Brain pericyte (primary cell): ENCODE data around the gene LRPPRC.
"Not testable (repeated sequence)": the region's sequence is repeated elsewhere in the genome, so short reads cannot be mapped to it uniquely, and the experiment has no call there.

Experiments used
- DNase-seq: peaks from one replicate; pipeline ENCODE4 v3.0.0-alpha.2; 2012; ENCODE audit warnings: low read depth, low spot score

LRPPRC gene

GRCh38 chr2:43977677-43978375, 18.0 kb downstream of the LRPPRC start:
- no peak for DNase-seq

GRCh38 chr2:43960921-43961320, 34.9 kb downstream of the LRPPRC start:
- DNase-seq = no peak

- DNase-seq = no peak
Observed at GRCh38 chr2:43958397-43959275, 37.2 kb downstream of the LRPPRC start.

- no peak for DNase-seq
Observed at GRCh38 chr2:43950383-43951008, 45.3 kb downstream of the LRPPRC start.

GRCh38 chr2:43948370-43948769, 47.4 kb downstream of the LRPPRC start:
- DNase-seq = no peak

- DNase-seq = no peak
Observed at GRCh38 chr2:43946685-43947084, 49.1 kb downstream of the LRPPRC start.

GRCh38 chr2:43945439-43945838, 50.4 kb downstream of the LRPPRC start:
- DNase-seq = no peak

GRCh38 chr2:43944915-43945314, 50.9 kb downstream of the LRPPRC start:
- DNase-seq = no peak

- no peak for DNase-seq
Observed at GRCh38 chr2:43943809-43944452, 51.9 kb downstream of the LRPPRC start.

GRCh38 chr2:43943323-43943722, 52.5 kb downstream of the LRPPRC start:
- no peak for DNase-seq

GRCh38 chr2:43942881-43943280, 52.9 kb downstream of the LRPPRC start:
- DNase-seq = no peak

- DNase-seq = no peak
Observed at GRCh38 chr2:43941966-43942365, 53.8 kb downstream of the LRPPRC start.

- DNase-seq = no peak
Observed at GRCh38 chr2:43941359-43941758, 54.4 kb downstream of the LRPPRC start.

GRCh38 chr2:43939695-43940256, 56.0 kb downstream of the LRPPRC start:
- DNase-seq = no peak

GRCh38 chr2:43937269-43937820, 58.4 kb downstream of the LRPPRC start:
- DNase-seq = no peak

GRCh38 chr2:43934567-43934966, 61.2 kb downstream of the LRPPRC start:
- no peak for DNase-seq

GRCh38 chr2:43931293-43931692, 64.5 kb downstream of the LRPPRC start:
- DNase-seq = no peak

GRCh38 chr2:43927442-43927841, 68.3 kb downstream of the LRPPRC start:
- DNase-seq = no peak

GRCh38 chr2:43925431-43925830, 70.4 kb downstream of the LRPPRC start:
- no peak for DNase-seq

GRCh38 chr2:43924463-43924862, 71.3 kb downstream of the LRPPRC start:
- no peak for DNase-seq

- DNase-seq = not testable (repeated sequence)
Observed at GRCh38 chr2:43911136-43911790, 84.5 kb downstream of the LRPPRC start.
